CD14-positive monocyte (primary cell): ENCODE measurements around the gene EFNB3. TPM values are rescaled to one million over a fixed set of nuclear protein-coding genes. Genes with fewer than 3 reads are reported as not detected.

Experiments
- DNase-seq, 3 donors: peaks; one replicate each; pipeline ENCODE4 v3.0.0-alpha.2; 2011 to 2022
- H2AFZ ChIP-seq: 2 replicates; pipeline ENCODE4 v1.6.0; 2012; ENCODE audit warnings: mild to moderate bottlenecking, low read depth, low read length, inconsistent platforms; ENCODE audit not compliant: insufficient read depth, poor library complexity, severe bottlenecking
- H3K27ac ChIP-seq, 2 donors: 1 replicate in 1 of 2; 2 replicates in 1 of 2; pipeline ENCODE4 v1.5.1; 2012 to 2013; ENCODE audit warnings: low read length in 2 of 2, control low read depth in 1 of 2, inconsistent platforms in 1 of 2, low read depth in 1 of 2, mild to moderate bottlenecking in 1 of 2
- H3K27me3 ChIP-seq, 2 donors: one replicate each; pipeline versions ENCODE4 v1.6.0 to v1.6.1; 2011 to 2013; ENCODE audit warnings: low read length in 2 of 2; ENCODE audit not compliant: control insufficient read depth in 2 of 2, insufficient read depth in 2 of 2
- H3K36me3 ChIP-seq, 2 donors: replicated peaks in 1 of 2; 1 replicate in 1 of 2; 2 replicates in 1 of 2; pipeline versions ENCODE4 v1.5.1 to v1.6.1; 2012 to 2013; ENCODE audit warnings: low read length in 2 of 2, control low read depth in 1 of 2, inconsistent platforms in 1 of 2, mild to moderate bottlenecking in 1 of 2; ENCODE audit not compliant: insufficient read depth in 2 of 2, control insufficient read depth in 1 of 2
- H3K4me1 ChIP-seq, 2 donors: 1 replicate in 1 of 2; 2 replicates in 1 of 2; pipeline versions ENCODE4 v1.5.1 to v1.6.1; 2012 to 2013; ENCODE audit warnings: low read length in 2 of 2, control low read depth in 1 of 2, inconsistent platforms in 1 of 2, mild to moderate bottlenecking in 1 of 2, moderate library complexity in 1 of 2; ENCODE audit not compliant: insufficient read depth in 2 of 2, control insufficient read depth in 1 of 2
- H3K4me2 ChIP-seq: replicated peaks from 2 replicates; pipeline ENCODE3; 2012; ENCODE audit warnings: low read length, moderate library complexity, mild to moderate bottlenecking; ENCODE audit not compliant: poor library complexity, severe bottlenecking; ENCODE audit errors: extremely low read depth
- H3K4me3 ChIP-seq, 3 experiments: fragments of 200-600 bp in 1 of 3; sonication (generic) in 1 of 3; replicated peaks in 1 of 3; 1 replicate in 2 of 3; 2 replicates in 1 of 3; pipeline ENCODE4 v1.5.1; 2011 to 2013; ENCODE audit warnings: low read length in 3 of 3, mild to moderate bottlenecking in 3 of 3, control low read depth in 2 of 3, low read depth in 2 of 3, inconsistent platforms in 1 of 3, moderate library complexity in 1 of 3
- H3K79me2 ChIP-seq: 2 replicates; pipeline ENCODE4 v1.6.0; 2012; ENCODE audit warnings: mild to moderate bottlenecking, control low read depth, inconsistent platforms, low read length, moderate library complexity; ENCODE audit not compliant: insufficient read depth
- H3K9ac ChIP-seq: 2 replicates; pipeline ENCODE4 v1.6.0; 2017; ENCODE audit warnings: low read length, mild to moderate bottlenecking; ENCODE audit not compliant: insufficient read depth, poor library complexity, severe bottlenecking
- H3K9me3 ChIP-seq, 2 donors: replicated peaks in 1 of 2; 1 replicate in 1 of 2; 2 replicates in 1 of 2; pipeline versions ENCODE4 v1.5.1 to v1.6.1; 2012 to 2013; ENCODE audit warnings: low read length in 2 of 2, control low read depth in 1 of 2; ENCODE audit not compliant: control insufficient read depth in 1 of 2, insufficient read depth in 1 of 2
- H4K20me1 ChIP-seq: 2 replicates; pipeline ENCODE4 v1.6.0; 2012; ENCODE audit warnings: mild to moderate bottlenecking, low read length, control low read depth, moderate library complexity; ENCODE audit not compliant: insufficient read depth
- H3K27ac Mint-ChIP-seq, 7 donors: one replicate each; pipeline ENCODE4 v1.8.0; 2020; ENCODE audit warnings: mild to moderate bottlenecking in 7 of 7, mixed read lengths in 7 of 7, moderate library complexity in 6 of 7, inconsistent platforms in 2 of 7
- H3K27me3 Mint-ChIP-seq, 3 donors: one replicate each; pipeline ENCODE4 v1.8.0; 2021 to 2022; ENCODE audit warnings: low read depth in 3 of 3, mild to moderate bottlenecking in 3 of 3, mixed read lengths in 3 of 3, moderate library complexity in 3 of 3, inconsistent platforms in 1 of 3
- H3K36me3 Mint-ChIP-seq, 2 donors: one replicate each; pipeline ENCODE4 v1.8.0; 2020; ENCODE audit warnings: mixed read lengths in 2 of 2, inconsistent platforms in 1 of 2, mild to moderate bottlenecking in 1 of 2
- H3K4me1 Mint-ChIP-seq: one replicate; pipeline ENCODE4 v1.8.0; 2020; ENCODE audit warnings: mild to moderate bottlenecking, mixed read lengths
- H3K4me3 Mint-ChIP-seq, 2 donors: one replicate each; pipeline ENCODE4 v1.8.0; 2020; ENCODE audit warnings: mild to moderate bottlenecking in 2 of 2, mixed read lengths in 2 of 2, moderate library complexity in 1 of 2
- H3K9me3 Mint-ChIP-seq, 7 donors: one replicate each; pipeline ENCODE4 v1.8.0; 2020 to 2022; ENCODE audit warnings: mixed read lengths in 7 of 7, mild to moderate bottlenecking in 6 of 7, moderate library complexity in 6 of 7, inconsistent platforms in 2 of 7
- CTCF ChIP-seq: fragments of 200-600 bp; IDR thresholded peaks from one replicate; pipeline ENCODE4 v1.8.0; 2022; ENCODE audit warnings: antibody characterized with exemption, mild to moderate bottlenecking
- WGBS: methylation state at CpG from one replicate; pipeline ENCODE4 v1.1.5; 2013; ENCODE audit warnings: missing lambda C conversion rate; ENCODE audit not compliant: insufficient coverage; 5-methylcytosine and 5-hydroxymethylcytosine counted together
- intact Hi-C, 2 donors: fragments of 100-400 bp; cut with micrococcal nuclease; formaldehyde crosslinking; loops; one replicate each; pipeline versions ENCODE4 v1.15.0 to v1.15.1; 2023
- polyA plus RNA-seq, 3 donors: library from polyadenylated mRNA; depleted of rRNA in 1 of 3; unstranded in 2 of 3; stranded (reverse) in 1 of 3; fragments of 300-500 nt in 2 of 3; fragments of >200 nt in 1 of 3; fragmentation: Illumina TruSeq in 2 of 3; gene quantifications; 1 replicate in 2 of 3; 2 replicates in 1 of 3; pipeline ENCODE4 v1.2.3, GENCODE V29; 2012 to 2021

EFNB3 gene
- polyA plus RNA-seq, 3 donors = 0.01 TPM; not detected in 2

- Mint-ChIP-seq H3K4me3 (no peak overlapping the region), H3K36me3 (peaks cover 41 to 55% of the 10 kb centered on the region in 2 donors), H3K9me3 (peaks cover 9 to 23% (median 14%) of the 10 kb centered on the region in 7 donors), H3K27ac (peak overlapping the region in 2 of 7 donors; percentile 19 to 21), H3K27me3 (peaks cover 0 to 3% (median 0%) of the 10 kb centered on the region in 3 donors), H3K4me1 (no peaks in the 10 kb centered on the region)
- H3K9ac ChIP-seq = no peak overlapping the region
- H3K27me3 ChIP-seq = no peaks in the 10 kb centered on the region
- peaks cover 42% of the 10 kb centered on the region for H4K20me1 ChIP-seq
- H2AFZ ChIP-seq = no peak overlapping the region
- peaks cover 28% of the 10 kb centered on the region for H3K79me2 ChIP-seq
- DNase-seq = no peak
- peaks cover 10 to 16% of the 10 kb centered on the region in 2 donors for H3K9me3 ChIP-seq
- H3K4me3 ChIP-seq = no peak overlapping the region
- H3K36me3 ChIP-seq = peaks cover 31 to 44% of the 10 kb centered on the region in 2 donors
- no peak overlapping the region for H3K4me2 ChIP-seq
- no peak for TF ChIP-seq CTCF
- WGBS = 98% methylated on average over 10 of the region's 10 CpGs
- no peaks in the 10 kb centered on the region for H3K4me1 ChIP-seq
- no peak overlapping the region for H3K27ac ChIP-seq
- intact Hi-C loops = no loop called here
These were observed 27.5 kb upstream of the EFNB3 start for GRCh38 chr17:7677388-7678067.

GRCh38 chr17:7684851-7685532 is 20.0 kb upstream of the EFNB3 start:
- H3K27me3 ChIP-seq = no peaks in the 10 kb centered on the region
- intact Hi-C loops = loop anchor here (5.0 to 10.0 kb wide), 6 partner anchors 58 to 380 kb away; partner anchors contain the start of genes SAT2 (in 2 of the 2), EIF5A (in 1 of the 2), FGF11 (in 1 of the 2) and TMEM102 (in 1 of the 2)
- peaks cover 7 to 15% of the 10 kb centered on the region in 2 donors for H3K36me3 Mint-ChIP-seq
- peaks cover 24 to 35% of the 10 kb centered on the region in 2 donors for H3K4me1 ChIP-seq
- peak overlapping the region; percentile 99 to 100 (median 100) for H3K27ac Mint-ChIP-seq
- TF ChIP-seq CTCF = no peak
- H4K20me1 ChIP-seq = peaks cover 24% of the 10 kb centered on the region
- H3K9me3 ChIP-seq = no peaks in the 10 kb centered on the region
- peak overlapping the region in 2 of 3 experiments; percentile 85 to 99 for H3K4me3 ChIP-seq
- peaks cover 70% of the 10 kb centered on the region for H3K79me2 ChIP-seq
- peaks cover 32% of the 10 kb centered on the region for H3K4me1 Mint-ChIP-seq
- peak overlapping the region; percentile 99 for H3K9ac ChIP-seq
- H3K4me3 Mint-ChIP-seq = peak overlapping the region; percentile 96 to 100
- peaks cover 0 to 2% (median 0%) of the 10 kb centered on the region in 7 donors for H3K9me3 Mint-ChIP-seq
- no peak overlapping the region for H2AFZ ChIP-seq
- H3K4me2 ChIP-seq = peak overlapping the region; percentile 77
- H3K27ac ChIP-seq = peak overlapping the region; percentile 100
- WGBS = 70% methylated on average over 2 of the region's 15 CpGs
- no peaks in the 10 kb centered on the region for H3K27me3 Mint-ChIP-seq
- no peaks in the 10 kb centered on the region for H3K36me3 ChIP-seq
- no peak for DNase-seq
